Endothelial cell of umbilical vein (primary cell): Measurements from ENCODE around the gene PLCG2. TPM values are rescaled to one million over a fixed set of nuclear protein-coding genes. Genes with fewer than 3 reads are reported as not detected.

Experiments used
- BruUV-seq: library from RNA; stranded (reverse); fragments of 400-500 nt; replicated peaks from 2 replicates; lab custom pipeline; 2021; lab: Mats Ljungman, UMichigan
- CTCF ChIA-PET: fragments of 300-600, 350-600 bp; sonication (Branson Sonifier 250); formaldehyde crosslinking; loops from one replicate; lab custom pipeline; 2021; ENCODE audit warnings: antibody characterized with exemption, inconsistent platforms; lab: Charles Lee
- POLR2A ChIA-PET: fragments of 300-600, 350-600 bp; sonication (Branson Sonifier 250); formaldehyde crosslinking; loops from one replicate; lab custom pipeline; 2021; ENCODE audit warnings: antibody characterized with exemption, inconsistent platforms; lab: Charles Lee
- DNase-seq: peaks from one replicate; pipeline ENCODE4 v3.0.0-alpha.2; 2011; ENCODE audit warnings: low read depth, low spot score
- FAIRE-seq: peaks from 2 replicates; lab custom pipeline; 2011; peaks lifted over from hg19 to GRCh38; lab: Jason Lieb, UNC
- H2AFZ ChIP-seq: 2 replicates; pipeline ENCODE4 v1.6.0; 2012; ENCODE audit warnings: low read depth, low read length, control low read depth, inconsistent platforms
- H3K27ac ChIP-seq: 2 replicates; pipeline ENCODE4 v1.5.1; 2011; ENCODE audit warnings: low read depth, mild to moderate bottlenecking, control low read depth, low read length, moderate library complexity; ENCODE audit not compliant: insufficient read depth
- H3K27me3 ChIP-seq, 2 experiments: 2 replicates each; pipeline versions ENCODE4 v1.6.0 to v1.6.1; 2011; ENCODE audit warnings: low read length in 2 of 2, mixed read lengths in 1 of 2; ENCODE audit not compliant: control insufficient read depth in 2 of 2, insufficient read depth in 2 of 2
- H3K36me3 ChIP-seq, 2 experiments: 2 replicates in 1 of 2; 3 replicates in 1 of 2; pipeline ENCODE4 v1.5.1; 2011; ENCODE audit warnings: low read length in 2 of 2, mild to moderate bottlenecking in 1 of 2, moderate library complexity in 1 of 2; ENCODE audit not compliant: control insufficient read depth in 2 of 2, insufficient read depth in 2 of 2; ENCODE audit errors: extremely low read depth in 1 of 2
- H3K4me1 ChIP-seq: 3 replicates; pipeline ENCODE4 v1.5.1; 2011; ENCODE audit warnings: mild to moderate bottlenecking, low read length; ENCODE audit not compliant: control insufficient read depth, insufficient read depth; ENCODE audit errors: extremely low read depth
- H3K4me2 ChIP-seq: 2 replicates; pipeline ENCODE4 v1.6.1; 2011; ENCODE audit warnings: low read length, control low read depth, mixed read lengths; ENCODE audit not compliant: insufficient read depth
- H3K4me3 ChIP-seq, 3 experiments: fragments of 200-600 bp in 1 of 3; sonication (generic), shearing (Covaris generic) in 1 of 3; replicated peaks in 1 of 3; 2 replicates each; pipeline ENCODE4 v1.5.1; 2011 to 2016; ENCODE audit warnings: control low read depth in 3 of 3, low read length in 3 of 3, mild to moderate bottlenecking in 2 of 3, inconsistent platforms in 1 of 3, low read depth in 1 of 3, moderate library complexity in 1 of 3; ENCODE audit not compliant: insufficient read depth in 1 of 3
- H3K79me2 ChIP-seq: 2 replicates; pipeline ENCODE4 v1.6.0; 2012; ENCODE audit warnings: low read length, inconsistent platforms; ENCODE audit not compliant: control insufficient read depth, insufficient read depth
- H3K9ac ChIP-seq: replicated peaks from 2 replicates; pipeline ENCODE3; 2011; ENCODE audit warnings: low read length, control low read depth; ENCODE audit not compliant: insufficient read depth; ENCODE audit errors: extremely low read depth
- H3K9me1 ChIP-seq: replicated peaks from 3 replicates; pipeline ENCODE4 v1.6.0; 2011; ENCODE audit warnings: mild to moderate bottlenecking, low read length; ENCODE audit not compliant: control insufficient read depth, insufficient read depth; ENCODE audit errors: extremely low read depth
- H3K9me3 ChIP-seq: replicated peaks from 2 replicates; pipeline ENCODE4 v1.5.1; 2012; ENCODE audit warnings: low read length, inconsistent platforms; ENCODE audit not compliant: control insufficient read depth, insufficient read depth
- H4K20me1 ChIP-seq: replicated peaks from 2 replicates; pipeline ENCODE3; 2011; ENCODE audit warnings: mild to moderate bottlenecking, low read length; ENCODE audit not compliant: control insufficient read depth, insufficient read depth; ENCODE audit errors: extremely low read depth
- FOS ChIP-seq: IDR thresholded peaks from 2 replicates; pipeline ENCODE4 v1.6.1; 2011; ENCODE audit warnings: mild to moderate bottlenecking, low read length, moderate library complexity, borderline replicate concordance; ENCODE audit not compliant: insufficient read depth
- JUN ChIP-seq: IDR thresholded peaks from 2 replicates; pipeline ENCODE4 v1.6.1; 2011; ENCODE audit warnings: borderline replicate concordance, low read depth; ENCODE audit not compliant: insufficient read length, insufficient read depth
- MYC ChIP-seq: IDR thresholded peaks from one replicate; pipeline ENCODE4 v1.6.1; 2011; ENCODE audit warnings: mild to moderate bottlenecking, low read depth, low read length
- dilution Hi-C: fragments of 300-500 bp; cut with MboI; formaldehyde crosslinking; loops from one replicate; pipeline ENCODE4 v1.15.0; 2019; ENCODE audit warnings: low sequenced_read_pairs; ENCODE audit not compliant: extremely low pct_ligation_motif_present
- intact Hi-C: fragments of 100-400 bp; cut with micrococcal nuclease; formaldehyde crosslinking; loops from one replicate; pipeline ENCODE4 v1.10.0; 2022
- polyA plus RNA-seq, 4 experiments: library from polyadenylated mRNA; depleted of rRNA in 3 of 4; stranded (reverse) in 3 of 4; unstranded in 1 of 4; fragments of >200 nt; gene quantifications; 2 replicates each; pipeline versions ENCODE4 v1.2.1 to v1.2.3, GENCODE V29; 2011 to 2012; ENCODE audit warnings: missing spikeins in 1 of 4
- total RNA-seq: library from RNA; stranded (reverse); gene quantifications from 2 replicates; pipeline ENCODE4 v1.2.3, GENCODE V29; 2021
- TF ChIP-seq, protein P1 (sequence below), 2 donors: IDR thresholded peaks; 1 replicate in 1 of 2; 2 replicates in 1 of 2; pipeline ENCODE4 v1.5.1; 2011; ENCODE audit warnings: low read length in 2 of 2, mild to moderate bottlenecking in 2 of 2, moderate library complexity in 2 of 2, control low read depth in 1 of 2, inconsistent platforms in 1 of 2, low read depth in 1 of 2; ENCODE audit not compliant: insufficient read depth in 1 of 2; ENCODE audit errors: extremely low read depth in 1 of 2
- TF ChIP-seq, protein P2 (sequence below): IDR thresholded peaks from 2 replicates; pipeline ENCODE4 v1.6.1; 2011; ENCODE audit not compliant: insufficient read depth, insufficient read length

The PLCG2 gene
- total and polyA plus RNA-seq, 2 donors (not counting 3 experiments of a cell fraction or from before 2014, with no cell fraction given): 10.8 to 13.6 TPM

DNA sequence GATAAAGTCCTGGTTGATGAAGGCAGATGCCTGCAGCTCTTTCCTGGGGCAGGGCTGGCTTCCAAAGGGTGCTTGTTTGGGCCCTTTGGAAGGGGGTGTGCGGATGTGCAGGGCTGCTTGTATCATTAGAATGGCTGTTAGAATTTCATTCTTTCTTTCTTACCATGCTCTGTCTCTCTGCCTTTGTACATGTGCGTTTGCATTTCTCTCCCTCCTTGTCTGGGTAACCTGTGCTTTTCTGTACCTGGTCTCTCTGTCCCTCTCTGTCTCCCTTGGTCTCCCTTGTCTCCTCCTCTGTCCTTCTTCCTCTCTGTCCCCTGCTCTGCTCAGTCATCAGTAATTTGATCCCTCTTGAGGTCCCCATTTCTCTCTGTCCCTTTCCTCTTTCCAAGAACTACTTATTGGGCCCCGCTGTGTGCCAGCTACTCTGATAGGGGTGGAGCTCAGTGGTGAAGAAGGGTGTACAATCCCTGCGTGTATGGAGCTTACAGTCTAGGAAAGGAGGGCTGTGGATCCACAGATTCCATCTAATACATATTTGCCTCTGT lies 69.3 kb downstream of the PLCG2 start:
- CTCF ChIA-PET: interaction anchor here (1.5 kb wide), 1 partner anchor 31 kb away, joined by 4 read pairs; no protein-coding TSS in a partner anchor
- Histone ChIP-seq H3K27me3 (peaks cover 0 to 2% of the 10 kb centered on the region in 2 experiments), H3K4me1 (no peaks in the 10 kb centered on the region), H3K27ac (no peak overlapping the region), H3K9me1 (no peaks in the 10 kb centered on the region), H3K9me3 (no peaks in the 10 kb centered on the region), H3K79me2 (no peaks in the 10 kb centered on the region), H3K36me3 (no peaks in the 10 kb centered on the region), H3K9ac (no peak overlapping the region), H3K4me3 (no peak overlapping the region), H2AFZ (no peak overlapping the region), H4K20me1 (no peaks in the 10 kb centered on the region), H3K4me2 (no peak overlapping the region)
- BruUV-seq: no TSS peak
- dilution Hi-C loops: no loop called here
- no peak for DNase-seq
- intact Hi-C loops: no loop called here
- POLR2A ChIA-PET: no interaction called here
- TF ChIP-seq, protein P1, sequence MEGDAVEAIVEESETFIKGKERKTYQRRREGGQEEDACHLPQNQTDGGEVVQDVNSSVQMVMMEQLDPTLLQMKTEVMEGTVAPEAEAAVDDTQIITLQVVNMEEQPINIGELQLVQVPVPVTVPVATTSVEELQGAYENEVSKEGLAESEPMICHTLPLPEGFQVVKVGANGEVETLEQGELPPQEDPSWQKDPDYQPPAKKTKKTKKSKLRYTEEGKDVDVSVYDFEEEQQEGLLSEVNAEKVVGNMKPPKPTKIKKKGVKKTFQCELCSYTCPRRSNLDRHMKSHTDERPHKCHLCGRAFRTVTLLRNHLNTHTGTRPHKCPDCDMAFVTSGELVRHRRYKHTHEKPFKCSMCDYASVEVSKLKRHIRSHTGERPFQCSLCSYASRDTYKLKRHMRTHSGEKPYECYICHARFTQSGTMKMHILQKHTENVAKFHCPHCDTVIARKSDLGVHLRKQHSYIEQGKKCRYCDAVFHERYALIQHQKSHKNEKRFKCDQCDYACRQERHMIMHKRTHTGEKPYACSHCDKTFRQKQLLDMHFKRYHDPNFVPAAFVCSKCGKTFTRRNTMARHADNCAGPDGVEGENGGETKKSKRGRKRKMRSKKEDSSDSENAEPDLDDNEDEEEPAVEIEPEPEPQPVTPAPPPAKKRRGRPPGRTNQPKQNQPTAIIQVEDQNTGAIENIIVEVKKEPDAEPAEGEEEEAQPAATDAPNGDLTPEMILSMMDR (IDR thresholded peaks at IDR 0.05; ENCODE audit: extremely low read depth in 1 of 2, insufficient read depth in 1 of 2, low read depth in 1 of 2, low read length in 2 of 2): no peak
- no peak for TF ChIP-seq MYC
- TF ChIP-seq FOS: no peak
- TF ChIP-seq, protein P2, sequence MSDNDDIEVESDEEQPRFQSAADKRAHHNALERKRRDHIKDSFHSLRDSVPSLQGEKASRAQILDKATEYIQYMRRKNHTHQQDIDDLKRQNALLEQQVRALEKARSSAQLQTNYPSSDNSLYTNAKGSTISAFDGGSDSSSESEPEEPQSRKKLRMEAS: no peak
- TF ChIP-seq JUN: no peak
- FAIRE-seq: no peak
